HCT116 (cell line): ENCODE measurements around the gene LCNL1. TPM values are rescaled to one million over a fixed set of nuclear protein-coding genes. Genes with fewer than 3 reads are reported as not detected.

Source experiments
- ATAC-seq: fragments of 200-7000 bp; cut with Tn5 transposase; 2 replicates; pipeline ENCODE4 v1.9.1; 2020; ENCODE audit warnings: mild to moderate bottlenecking, moderate library complexity
- BruUV-seq: library from RNA; stranded (reverse); fragments of 400-500 nt; replicated peaks from 2 replicates; lab custom pipeline; 2021; lab: Mats Ljungman, UMichigan
- CTCF ChIA-PET: fragments of 300-600 bp; sonication (Branson Sonifier 250); formaldehyde crosslinking; loops from one replicate; lab custom pipeline; 2021; ENCODE audit warnings: antibody characterized with exemption; lab: Charles Lee
- POLR2A ChIA-PET: fragments of 300-600, 350-600 bp; sonication (Branson Sonifier 250); formaldehyde crosslinking; loops from one replicate; lab custom pipeline; 2021; ENCODE audit warnings: antibody characterized with exemption; lab: Charles Lee
- RAD21 ChIA-PET, 2 experiments: fragments of 300-600 bp; sonication (Branson Sonifier 250); formaldehyde crosslinking; loops; one replicate each; lab custom pipeline; 2023; ENCODE audit warnings: low total read pairs in 2 of 2; ENCODE audit not compliant: uncharacterized antibody in 2 of 2, unreplicated experiment in 2 of 2, low non-redundant PET in 1 of 2; lab: Charles Lee
- DNase-seq: peaks from one replicate; pipeline ENCODE4 v3.0.0-alpha.2; 2010; ENCODE audit warnings: low read depth, low spot score
- H2AFZ ChIP-seq: fragments of 200-600 bp; shearing (Covaris generic), sonication (generic); 2 replicates; pipeline ENCODE4 v1.6.1; 2017; ENCODE audit warnings: low read depth, mixed run types, mixed read lengths, antibody characterized with exemption, low read length; ENCODE audit not compliant: poor library complexity, severe bottlenecking
- H3K27ac ChIP-seq: 2 replicates; pipeline ENCODE4 v1.5.1; 2012; ENCODE audit warnings: low read depth, low read length
- H3K27me3 ChIP-seq: fragments of 200-600 bp; sonication (generic); 2 replicates; pipeline ENCODE4 v1.6.1; 2016; ENCODE audit warnings: mixed run types, low read length, mixed read lengths; ENCODE audit not compliant: insufficient read depth
- H3K36me3 ChIP-seq, 2 experiments: fragments of 200-500 bp in 1 of 2; fragments of 200-600 bp in 1 of 2; sonication (Bioruptor generic) in 1 of 2; sonication (generic) in 1 of 2; 2 replicates each; pipeline versions ENCODE4 v1.5.1 to v1.6.1; 2014 to 2016; ENCODE audit warnings: low read length in 2 of 2, inconsistent platforms in 1 of 2, mixed read lengths in 1 of 2, mixed run types in 1 of 2; ENCODE audit not compliant: insufficient read depth in 2 of 2, control insufficient read depth in 1 of 2
- H3K4me1 ChIP-seq, 2 experiments: fragments of 200-600 bp in 1 of 2; sonication (generic) in 1 of 2; 2 replicates each; pipeline versions ENCODE4 v1.5.1 to v1.6.1; 2012 to 2017; ENCODE audit warnings: low read length in 2 of 2, inconsistent platforms in 1 of 2, mild to moderate bottlenecking in 1 of 2, mixed read lengths in 1 of 2, mixed run types in 1 of 2, moderate library complexity in 1 of 2; ENCODE audit not compliant: insufficient read depth in 2 of 2, control insufficient read depth in 1 of 2
- H3K4me2 ChIP-seq: fragments of 200-600 bp; sonication (generic); 2 replicates; pipeline ENCODE4 v1.6.1; 2017; ENCODE audit warnings: mixed run types, low read length, mixed read lengths
- H3K4me3 ChIP-seq, 2 experiments: fragments of 200-600 bp in 1 of 2; sonication (generic) in 1 of 2; replicated peaks in 1 of 2; 2 replicates each; pipeline ENCODE4 v1.5.1; 2011 to 2016; ENCODE audit warnings: low read length in 2 of 2, control low read depth in 1 of 2, low read depth in 1 of 2, mild to moderate bottlenecking in 1 of 2, mixed read lengths in 1 of 2, mixed run types in 1 of 2
- H3K79me2 ChIP-seq: fragments of 200-600 bp; sonication (generic); 2 replicates; pipeline ENCODE4 v1.6.1; 2017; ENCODE audit warnings: mild to moderate bottlenecking, mixed run types, low read length, moderate library complexity, mixed read lengths; ENCODE audit not compliant: insufficient read depth
- H3K9ac ChIP-seq: fragments of 200-600 bp; sonication (generic); 2 replicates; pipeline ENCODE4 v1.6.1; 2016; ENCODE audit warnings: low read length, mixed read lengths
- H3K9me2 ChIP-seq: fragments of 200-600 bp; sonication (generic), shearing (Covaris generic); 2 replicates; pipeline ENCODE4 v1.6.1; 2017; ENCODE audit warnings: mixed run types, mild to moderate bottlenecking, moderate library complexity; ENCODE audit not compliant: insufficient read depth
- H3K9me3 ChIP-seq, 2 experiments: fragments of 200-500 bp in 1 of 2; fragments of 200-600 bp in 1 of 2; sonication (Bioruptor generic) in 1 of 2; sonication (generic) in 1 of 2; 2 replicates each; pipeline ENCODE4 v1.6.1; 2014 to 2017; ENCODE audit warnings: low read length in 2 of 2, mixed read lengths in 2 of 2, inconsistent platforms in 1 of 2, low read depth in 1 of 2, mild to moderate bottlenecking in 1 of 2, mixed run types in 1 of 2, moderate library complexity in 1 of 2; ENCODE audit not compliant: control insufficient read depth in 1 of 2, insufficient read depth in 1 of 2
- H4K20me1 ChIP-seq: fragments of 200-600 bp; sonication (generic), shearing (Covaris generic); 2 replicates; pipeline ENCODE4 v1.6.1; 2017; ENCODE audit warnings: mixed run types, mild to moderate bottlenecking, moderate library complexity; ENCODE audit not compliant: insufficient read depth
- CBX3 ChIP-seq: IDR thresholded peaks from 2 replicates; pipeline ENCODE4 v1.6.1; 2012; ENCODE audit warnings: low read depth
- CTCF ChIP-seq, 3 experiments: fragments of 200-600 bp in 1 of 3; sonication (generic) in 1 of 3; IDR thresholded peaks in 2 of 3; conservative IDR thresholded peaks in 1 of 3; 2 replicates each; pipeline ENCODE4 v1.5.1; 2012 to 2017; ENCODE audit warnings: low read depth in 2 of 3, low read length in 2 of 3, antibody characterized with exemption in 1 of 3, borderline replicate concordance in 1 of 3, control low read depth in 1 of 3, mild to moderate bottlenecking in 1 of 3, mixed read lengths in 1 of 3, mixed run types in 1 of 3, moderate library complexity in 1 of 3; ENCODE audit not compliant: insufficient read depth in 1 of 3
- EZH2 ChIP-seq: fragments of 200-600 bp; sonication (generic); IDR thresholded peaks from 2 replicates; pipeline ENCODE4 v1.6.1; 2017; ENCODE audit warnings: antibody characterized with exemption, mixed run types
- JUND ChIP-seq: IDR thresholded peaks from 2 replicates; pipeline ENCODE4 v1.6.1; 2012
- MAX ChIP-seq: IDR thresholded peaks from 2 replicates; pipeline ENCODE4 v1.6.1; 2012
- POLR2A ChIP-seq: IDR thresholded peaks from 2 replicates; pipeline ENCODE4 v1.7.0; 2011; ENCODE audit warnings: borderline replicate concordance; ENCODE audit not compliant: insufficient read depth, insufficient read length; ENCODE audit errors: extremely low read depth
- POLR2AphosphoS5 ChIP-seq: IDR thresholded peaks from 2 replicates; pipeline ENCODE4 v1.6.1; 2011; ENCODE audit warnings: mild to moderate bottlenecking, low read depth, low read length, moderate library complexity
- REST ChIP-seq: IDR thresholded peaks from 2 replicates; pipeline ENCODE4 v1.6.1; 2012; ENCODE audit warnings: low read depth
- SRF ChIP-seq: IDR thresholded peaks from 2 replicates; pipeline ENCODE4 v1.6.1; 2012; ENCODE audit warnings: low read depth
- TCF7L2 ChIP-seq: IDR thresholded peaks from 2 replicates; pipeline ENCODE4 v1.7.0; 2011; ENCODE audit warnings: borderline replicate concordance, inconsistent platforms; ENCODE audit not compliant: insufficient read depth, insufficient read length; ENCODE audit errors: extremely low read depth
- intact Hi-C: fragments of 100-400 bp; cut with micrococcal nuclease; formaldehyde crosslinking; loops from 2 replicates; pipeline ENCODE4 v1.10.0; 2022
- total RNA-seq: library from RNA; stranded (reverse); gene quantifications from one replicate; pipeline ENCODE4 v1.2.1, GENCODE V29; 2021; ENCODE audit not compliant: unreplicated experiment

The LCNL1 gene
- total RNA-seq, 1 experiment from 2014 or later = 0.44 TPM

- no peak overlapping the region for H2AFZ ChIP-seq
Observed at GRCh38 chr9:136981588-136982231, 1.1 kb upstream of the LCNL1 start.

DNA sequence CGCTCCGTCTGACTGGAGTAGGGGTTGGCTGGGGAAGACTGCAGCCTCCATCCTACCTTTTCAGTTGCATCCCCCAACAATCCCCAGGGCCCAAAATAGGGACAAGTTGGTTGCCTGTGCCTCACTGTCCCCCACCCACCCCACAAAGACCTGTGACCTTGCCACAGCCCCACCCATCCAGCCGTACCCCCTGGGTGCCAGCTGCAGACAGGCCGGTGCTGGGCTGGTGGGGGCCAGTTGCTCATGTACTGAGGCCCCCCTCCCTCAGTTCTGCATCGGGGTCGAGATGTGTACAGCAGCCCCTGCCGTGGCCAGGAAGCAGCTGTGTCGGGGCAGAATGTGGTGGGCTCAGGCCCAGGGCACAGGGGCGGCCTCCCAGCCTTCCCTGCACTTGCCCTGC is 374 bp downstream of the LCNL1 start:
- Histone ChIP-seq H3K4me3 (no peak overlapping the region), H3K9me2 (no peaks in the 10 kb centered on the region), H3K4me1 (peaks cover 0 to 6% of the 10 kb centered on the region in 2 experiments; a peak in 1 of 4 replicates), H3K4me2 (no peak overlapping the region), H2AFZ (no peak overlapping the region), H4K20me1 (no peaks in the 10 kb centered on the region), H3K27me3 (no peaks in the 10 kb centered on the region), H3K9me3 (no peaks in the 10 kb centered on the region), H3K27ac (no peak overlapping the region), H3K79me2 (no peaks in the 10 kb centered on the region), H3K9ac (no peak overlapping the region), H3K36me3 (no peaks in the 10 kb centered on the region)
- ChIA-PET CTCF (no interaction called here), POLR2A (no interaction called here), RAD21 (no interaction called here)
- DNase-seq (no peak), ATAC-seq (no peak)
- no TSS peak for BruUV-seq
- intact Hi-C loops = no loop called here
- TF ChIP-seq EZH2 (no peak), MAX (no peak), REST (no peak), CBX3 (no peak), JUND (no peak), POLR2A (no peak), SRF (no peak), TCF7L2 (no peak), POLR2AphosphoS5 (no peak)

More at GRCh38 chr9:136981588-136982231, 1.1 kb upstream of the LCNL1 start:
- intact Hi-C loops = no loop called here
- Histone ChIP-seq H3K4me2 (no peak overlapping the region), H3K4me1 (peaks cover 0 to 15% of the 10 kb centered on the region in 2 experiments; a peak in 2 of 4 replicates), H3K4me3 (no peak overlapping the region), H3K27ac (no peak overlapping the region), H3K79me2 (no peaks in the 10 kb centered on the region), H3K9me2 (no peaks in the 10 kb centered on the region), H4K20me1 (no peaks in the 10 kb centered on the region), H3K9ac (no peak overlapping the region), H3K9me3 (no peaks in the 10 kb centered on the region), H3K27me3 (no peaks in the 10 kb centered on the region), H3K36me3 (no peaks in the 10 kb centered on the region)
- ChIA-PET RAD21 (no interaction called here), POLR2A (interaction anchor here (1.0 to 1.3 kb wide), 2 partner anchors 10 to 105 kb away, joined by 3 read pairs; no protein-coding TSS in a partner anchor), CTCF (no interaction called here)
- no TSS peak for BruUV-seq
- ATAC-seq (no peak), DNase-seq (no peak)
- no peak for TF ChIP-seq CTCF (IDR thresholded peaks at IDR 0.05 in 2 of 3, conservative IDR thresholded peaks at IDR 0.05 in 1 of 3; ENCODE audit: borderline replicate concordance in 1 of 3, insufficient read depth in 1 of 3, low read depth in 2 of 3, low read length in 2 of 3)
